MM.1S (cell line): Measurements from ENCODE around the gene C10orf105.

Source experiments
- CTCF ChIP-seq: fragments of 300-600 bp; sonication (generic); IDR thresholded peaks from 2 replicates; pipeline ENCODE4 v1.5.1; 2016; ENCODE audit warnings: antibody characterized with exemption, low read length, mixed read lengths
- EZH2 ChIP-seq: fragments of 300-600 bp; sonication (generic); optimal IDR thresholded peaks from 2 replicates; pipeline ENCODE3; 2017; ENCODE audit warnings: low read depth, mild to moderate bottlenecking, antibody characterized with exemption, low read length, mixed read lengths

- no peak for TF ChIP-seq CTCF
- TF ChIP-seq EZH2 = no peak
Measured at GRCh38 chr10:71661779-71662336, 57.7 kb downstream of the C10orf105 start.
